SH-SY5Y (cell line): ENCODE data around the gene TLCD5.

Experiments used
- GATA2 ChIP-seq: IDR thresholded peaks from 2 replicates; pipeline ENCODE4 v1.6.1; 2011; ENCODE audit warnings: mild to moderate bottlenecking, low read depth, low read length
- GATA3 ChIP-seq: IDR thresholded peaks from 2 replicates; pipeline ENCODE4 v1.6.1; 2011; ENCODE audit warnings: low read depth, mild to moderate bottlenecking, low read length, moderate library complexity

GRCh38 chr11:120381401-120381800 is 56.3 kb downstream of the TLCD5 start:
- TF ChIP-seq GATA3 (no peak), GATA2 (no peak)
